HUES48 (cell line): ENCODE results near the gene ADAMTS17.
"Not testable (repeated sequence)": the region's sequence is repeated elsewhere in the genome, so short reads cannot be mapped to it uniquely, and the experiment has no call there.

ENCODE experiments used
- H3K27ac ChIP-seq: one replicate; pipeline ENCODE4 v1.7.0; 2013; ENCODE audit warnings: low read depth, low read length, inconsistent platforms
- H3K27me3 ChIP-seq: 2 replicates; pipeline ENCODE4 v1.6.1; 2013; ENCODE audit warnings: mild to moderate bottlenecking, low read length; ENCODE audit not compliant: control insufficient read depth, insufficient read depth
- H3K36me3 ChIP-seq: 2 replicates; pipeline ENCODE4 v1.6.1; 2013; ENCODE audit warnings: low read length; ENCODE audit not compliant: control insufficient read depth, insufficient read depth
- H3K4me1 ChIP-seq: 2 replicates; pipeline ENCODE4 v1.6.1; 2013; ENCODE audit warnings: mild to moderate bottlenecking, low read length; ENCODE audit not compliant: control insufficient read depth, insufficient read depth
- H3K4me3 ChIP-seq: 2 replicates; pipeline ENCODE4 v1.5.1; 2013; ENCODE audit warnings: mild to moderate bottlenecking, low read depth, low read length
- H3K9ac ChIP-seq: 2 replicates; pipeline ENCODE4 v1.6.1; 2013; ENCODE audit warnings: mild to moderate bottlenecking, low read depth, low read length, moderate library complexity
- H3K9me3 ChIP-seq: 2 replicates; pipeline ENCODE4 v1.6.1; 2013; ENCODE audit warnings: low read length; ENCODE audit not compliant: control insufficient read depth, insufficient read depth

Gene ADAMTS17

DNA sequence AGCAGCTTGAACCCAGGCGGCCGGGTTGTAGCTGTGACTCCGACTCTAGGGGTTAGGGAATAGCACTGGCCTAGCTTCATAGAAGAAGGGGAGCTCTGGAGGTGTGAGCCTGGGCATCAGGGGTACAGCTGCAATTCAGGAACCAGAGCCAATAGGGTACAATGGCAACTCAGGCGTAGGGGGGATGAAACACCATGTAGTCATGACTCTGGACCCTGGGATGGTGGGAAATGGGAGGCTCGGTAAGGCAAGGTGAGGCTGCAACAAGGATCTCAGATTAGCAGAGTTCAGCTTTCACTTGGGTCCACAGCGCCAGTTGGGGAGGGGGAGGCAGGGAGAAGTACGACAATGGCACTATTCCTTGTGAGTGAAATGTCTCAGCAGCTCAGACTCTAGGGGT, 398.3 kb downstream of the ADAMTS17 start:
- H3K4me1 ChIP-seq: no peaks in the 10 kb centered on the region
- no peaks in the 10 kb centered on the region for H3K36me3 ChIP-seq
- no peak overlapping the region for H3K9ac ChIP-seq
- H3K4me3 ChIP-seq: no peak overlapping the region
- H3K27ac ChIP-seq: no peak overlapping the region
- no peaks in the 10 kb centered on the region for H3K27me3 ChIP-seq
- H3K9me3 ChIP-seq: no peaks in the 10 kb centered on the region

DNA sequence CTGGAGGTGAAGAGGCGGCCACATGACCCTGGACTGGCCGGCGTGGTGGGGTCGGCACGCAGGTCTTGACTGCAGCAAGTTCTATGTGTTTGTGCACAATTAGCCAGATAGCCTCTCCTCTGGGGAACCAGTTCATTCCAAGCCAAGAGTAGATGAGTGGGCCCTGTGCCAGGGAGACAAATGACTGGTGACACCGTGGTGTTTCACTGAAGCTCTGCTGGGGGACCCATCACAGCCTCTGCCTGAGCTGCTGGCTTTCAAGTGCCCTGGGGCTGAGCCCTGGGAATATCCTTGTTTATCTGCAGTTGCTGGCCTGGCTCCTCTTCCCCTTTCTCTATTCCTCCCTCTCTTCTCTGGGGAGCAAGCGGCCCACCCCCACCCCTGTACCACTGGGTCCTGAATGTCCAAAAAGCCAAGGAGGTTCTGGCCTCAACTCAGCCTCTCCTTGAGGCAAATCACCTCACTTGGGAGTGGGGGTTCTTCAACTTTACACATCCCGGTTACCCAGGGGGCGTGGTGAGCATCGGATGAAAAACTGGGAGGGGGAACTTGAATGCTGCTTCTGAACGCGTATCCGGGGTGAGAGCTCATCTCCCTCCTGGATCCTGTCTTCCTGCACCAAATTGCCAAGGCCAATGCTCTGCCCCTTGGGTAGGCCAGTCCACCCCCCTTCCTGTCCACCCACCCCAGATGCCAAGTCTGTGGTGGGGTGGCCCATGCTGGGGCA, 408.9 kb downstream of the ADAMTS17 start:
- Histone ChIP-seq H3K27ac (no peak overlapping the region), H3K4me1 (peaks cover 19% of the 10 kb centered on the region), H3K4me3 (no peak overlapping the region), H3K9ac (no peak overlapping the region), H3K27me3 (peaks cover 21% of the 10 kb centered on the region), H3K9me3 (no peaks in the 10 kb centered on the region), H3K36me3 (no peaks in the 10 kb centered on the region)

DNA sequence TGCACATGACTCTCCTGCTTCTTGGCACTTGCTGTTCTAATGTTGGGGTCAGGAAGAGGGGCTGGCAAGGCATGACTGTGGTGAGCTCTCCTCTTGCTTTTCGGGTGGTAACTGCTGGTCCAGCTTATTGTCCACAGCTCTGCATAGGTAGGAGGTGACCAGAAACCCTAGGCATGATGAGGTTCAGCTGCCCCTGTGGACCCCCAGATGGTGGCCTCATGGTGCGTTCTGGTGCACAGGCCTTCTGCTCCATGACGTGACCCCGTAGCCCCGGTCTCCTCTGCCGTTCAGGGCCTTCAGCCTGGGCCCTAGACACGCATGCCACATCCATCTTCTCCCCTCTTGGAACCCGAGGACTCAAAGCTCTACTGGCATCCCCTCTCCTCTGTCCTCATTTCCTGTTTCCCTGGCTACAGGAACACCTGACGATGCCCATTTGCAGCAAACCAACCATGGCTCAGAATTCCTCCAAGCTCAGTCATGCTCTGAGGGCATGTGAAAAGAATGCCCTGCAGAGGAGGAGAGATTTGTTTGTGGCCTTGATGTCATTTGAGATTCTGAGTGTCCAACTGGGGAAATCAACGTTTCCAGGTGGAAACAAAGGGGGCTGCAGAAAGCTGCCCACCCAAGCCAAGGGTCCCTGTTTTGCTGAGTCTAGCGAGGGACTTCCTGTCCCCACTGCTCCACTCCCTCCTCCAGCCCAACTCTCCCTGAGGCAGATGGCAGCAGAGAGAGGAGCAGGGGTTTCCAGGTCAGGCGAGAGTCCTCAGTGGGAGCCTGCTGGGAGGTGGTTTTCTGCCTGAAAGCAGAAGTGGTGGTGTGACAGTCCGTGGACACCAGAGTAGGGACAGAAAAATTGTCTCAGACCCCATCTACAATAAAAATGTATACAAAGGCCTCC, 409.8 kb downstream of the ADAMTS17 start:
- Histone ChIP-seq H3K36me3 (no peaks in the 10 kb centered on the region), H3K4me3 (no peak overlapping the region), H3K4me1 (peaks cover 19% of the 10 kb centered on the region), H3K9ac (no peak overlapping the region), H3K9me3 (no peaks in the 10 kb centered on the region), H3K27ac (no peak overlapping the region), H3K27me3 (peaks cover 21% of the 10 kb centered on the region)

DNA sequence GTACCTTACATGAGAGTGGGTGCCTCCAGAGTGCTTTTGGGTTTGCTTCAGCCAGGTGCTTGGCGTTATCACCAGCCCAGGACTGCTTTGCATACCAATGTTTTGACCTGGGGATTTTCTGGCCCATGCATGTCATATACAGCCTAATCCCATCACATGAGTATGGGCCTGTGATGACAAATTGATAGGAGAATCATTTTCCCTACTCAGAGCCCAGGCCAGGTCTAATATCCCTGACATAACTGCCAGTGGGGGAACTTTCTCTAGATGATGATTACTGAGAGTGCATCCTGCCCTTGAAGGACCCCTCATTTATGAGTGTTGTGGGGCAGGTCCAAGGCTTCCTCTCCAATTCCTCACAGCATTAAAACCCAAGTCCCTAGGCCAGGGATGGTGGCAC, 411.1 kb downstream of the ADAMTS17 start:
- Histone ChIP-seq H3K4me3 (no peak overlapping the region), H3K9ac (no peak overlapping the region), H3K9me3 (no peaks in the 10 kb centered on the region), H3K4me1 (peaks cover 19% of the 10 kb centered on the region), H3K36me3 (no peaks in the 10 kb centered on the region), H3K27me3 (peaks cover 21% of the 10 kb centered on the region), H3K27ac (no peak overlapping the region)

DNA sequence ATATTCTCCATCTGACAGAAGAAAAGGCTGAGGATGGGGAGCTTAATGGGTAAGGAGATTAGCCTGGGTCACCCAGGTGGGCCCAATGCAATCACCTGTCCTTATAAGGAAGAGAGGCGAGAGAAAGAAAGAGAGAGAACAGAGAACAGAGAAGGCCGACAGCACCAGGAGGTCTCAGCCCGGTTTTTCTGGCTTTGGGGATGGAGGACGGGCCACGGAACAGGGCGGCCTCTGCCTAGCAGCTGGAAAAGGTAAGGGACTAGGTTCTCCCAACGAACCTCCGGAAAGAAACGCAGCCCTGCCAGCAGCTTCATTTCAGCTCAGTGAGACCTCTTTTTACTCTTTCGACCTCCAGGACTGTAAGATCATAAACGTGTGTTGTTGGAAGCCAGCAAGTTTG, 412.5 kb downstream of the ADAMTS17 start:
- peak overlapping the region; percentile 72 for H3K4me3 ChIP-seq
- no peaks in the 10 kb centered on the region for H3K9me3 ChIP-seq
- no peak overlapping the region for H3K27ac ChIP-seq
- H3K4me1 ChIP-seq: peaks cover 19% of the 10 kb centered on the region
- H3K9ac ChIP-seq: no peak overlapping the region
- H3K27me3 ChIP-seq: peaks cover 31% of the 10 kb centered on the region
- no peaks in the 10 kb centered on the region for H3K36me3 ChIP-seq

DNA sequence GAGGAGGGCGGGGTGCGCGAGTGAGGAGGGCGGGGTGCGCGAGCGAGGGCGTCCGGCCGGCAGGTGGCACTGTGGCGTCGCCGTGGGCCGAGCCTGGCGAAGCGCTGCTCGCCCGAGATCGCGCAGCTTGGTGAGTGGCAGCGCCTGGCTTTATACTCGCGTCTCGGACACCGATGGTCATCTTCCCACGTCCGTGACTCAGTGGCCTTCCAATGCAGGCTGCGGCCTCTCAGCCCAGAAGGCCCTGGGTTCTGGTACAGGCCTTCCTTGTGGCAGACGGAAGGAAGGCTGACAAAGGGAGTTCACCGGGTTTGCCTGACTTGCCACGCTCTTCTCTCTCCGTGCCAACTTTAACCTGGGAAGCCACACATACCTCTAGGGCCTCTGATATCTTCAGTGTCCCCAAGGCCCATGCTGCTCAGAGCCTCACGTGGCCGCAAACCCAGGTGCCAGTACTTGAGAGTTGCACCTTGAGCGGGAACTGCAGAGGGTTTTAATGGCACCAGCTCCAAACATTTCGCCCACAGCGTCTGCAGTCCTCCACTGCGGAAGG, 413.3 kb downstream of the ADAMTS17 start:
- Histone ChIP-seq H3K4me1 (peaks cover 19% of the 10 kb centered on the region), H3K9ac (peak overlapping the region; percentile 77), H3K9me3 (no peaks in the 10 kb centered on the region), H3K36me3 (no peaks in the 10 kb centered on the region), H3K27ac (no peak overlapping the region), H3K4me3 (peak overlapping the region; percentile 72), H3K27me3 (peaks cover 31% of the 10 kb centered on the region)

DNA sequence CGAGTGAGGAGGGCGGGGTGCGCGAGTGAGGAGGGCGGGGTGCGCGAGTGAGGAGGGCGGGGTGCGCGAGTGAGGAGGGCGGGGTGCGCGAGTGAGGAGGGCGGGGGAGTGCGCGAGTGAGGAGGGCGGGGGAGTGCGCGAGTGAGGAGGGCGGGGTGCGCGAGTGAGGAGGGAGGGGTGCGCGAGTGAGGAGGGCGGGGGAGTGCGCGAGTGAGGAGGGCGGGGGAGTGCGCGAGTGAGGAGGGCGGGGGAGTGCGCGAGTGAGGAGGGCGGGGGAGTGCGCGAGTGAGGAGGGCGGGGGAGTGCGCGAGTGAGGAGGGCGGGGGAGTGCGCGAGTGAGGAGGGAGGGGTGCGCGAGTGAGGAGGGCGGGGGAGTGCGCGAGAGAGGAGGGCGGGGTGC, 415.2 kb downstream of the ADAMTS17 start:
- H3K27ac ChIP-seq, H3K9ac ChIP-seq, H3K36me3 ChIP-seq, H3K9me3 ChIP-seq, H3K4me3 ChIP-seq: not testable (repeated sequence)
- Histone ChIP-seq H3K27me3 (peaks cover 31% of the 10 kb centered on the region), H3K4me1 (peaks cover 19% of the 10 kb centered on the region)

DNA sequence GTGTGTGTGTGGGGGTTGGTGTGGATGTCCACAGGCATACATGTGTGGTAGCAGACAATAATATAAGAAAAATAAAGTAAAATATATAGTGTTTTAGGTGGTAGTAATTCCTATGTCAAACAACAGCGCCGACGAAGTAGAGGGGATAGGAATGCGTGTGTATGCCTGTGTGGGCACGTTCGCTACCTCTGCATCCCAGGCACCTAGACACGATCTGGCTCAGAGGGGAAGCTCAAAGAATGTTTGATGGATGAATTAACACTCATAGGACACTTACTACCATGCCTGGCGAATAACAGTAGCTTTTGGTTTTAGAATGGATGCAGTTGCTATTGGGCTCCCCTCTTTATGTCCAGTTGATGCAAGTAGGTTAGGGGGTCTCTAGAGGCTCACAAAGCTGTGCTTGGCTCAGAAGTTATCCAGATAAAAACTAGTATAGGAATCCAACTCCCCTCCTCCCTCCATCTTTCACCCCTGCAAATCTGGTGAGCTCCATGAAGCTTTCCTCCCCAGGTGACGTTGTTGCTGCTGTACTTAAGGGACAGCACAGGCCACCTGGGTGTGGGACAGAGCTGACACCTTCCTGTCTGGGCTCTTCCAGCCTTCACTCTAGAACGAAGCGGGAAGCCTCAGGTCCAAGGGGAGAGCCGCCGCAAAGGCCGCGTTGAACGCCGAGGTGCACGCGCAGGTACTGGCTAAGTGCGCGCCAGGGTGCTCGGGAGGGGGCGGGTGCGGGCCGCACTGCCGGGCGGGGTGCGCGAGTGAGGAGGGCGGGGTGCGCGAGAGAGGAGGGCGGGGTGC, 415.9 kb downstream of the ADAMTS17 start:
- Histone ChIP-seq H3K27ac (no peak overlapping the region), H3K9ac (peak overlapping the region; percentile 46; the same call in 1 of the 2 replicates), H3K4me3 (peak overlapping the region; percentile 58)

DNA sequence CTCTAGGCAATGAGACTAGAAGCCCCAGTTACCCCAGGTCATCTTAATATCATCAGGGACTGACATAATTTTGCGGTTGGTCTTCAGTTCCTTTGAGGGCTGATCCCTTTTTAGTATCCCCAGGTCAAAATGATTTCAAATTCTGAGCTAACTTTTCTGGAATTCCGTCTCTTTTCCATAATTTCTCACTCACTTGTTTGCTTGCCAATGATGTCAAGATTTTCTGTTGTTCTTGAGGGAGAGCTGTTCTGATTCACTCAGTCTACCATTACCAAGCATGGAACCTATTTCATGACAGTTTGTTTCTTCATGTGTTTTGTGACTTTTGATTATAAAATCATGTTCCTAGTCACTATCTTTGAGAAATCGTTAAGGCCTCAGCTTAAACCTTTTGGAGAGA, 418.1 kb downstream of the ADAMTS17 start:
- no peak overlapping the region for H3K4me3 ChIP-seq
- H3K4me1 ChIP-seq: peaks cover under 1% of the 10 kb centered on the region; the same call in 1 of the 2 replicates
- H3K36me3 ChIP-seq: no peaks in the 10 kb centered on the region
- H3K27ac ChIP-seq: no peak overlapping the region
- no peaks in the 10 kb centered on the region for H3K9me3 ChIP-seq
- no peak overlapping the region for H3K9ac ChIP-seq
- H3K27me3 ChIP-seq: peaks cover 13% of the 10 kb centered on the region

More for the DNA sequence above, 415.9 kb downstream of the ADAMTS17 start:
- H3K36me3 ChIP-seq: no peaks in the 10 kb centered on the region
- no peaks in the 10 kb centered on the region for H3K9me3 ChIP-seq
- peaks cover 19% of the 10 kb centered on the region for H3K4me1 ChIP-seq
- H3K27me3 ChIP-seq: peaks cover 31% of the 10 kb centered on the region
